Measurements from ENCODE around the gene GRK1.
"Not testable (repeated sequence)": the region's sequence is repeated elsewhere in the genome, so short reads cannot be mapped to it uniquely, and the experiment has no call there.

GRK1 gene

DNA sequence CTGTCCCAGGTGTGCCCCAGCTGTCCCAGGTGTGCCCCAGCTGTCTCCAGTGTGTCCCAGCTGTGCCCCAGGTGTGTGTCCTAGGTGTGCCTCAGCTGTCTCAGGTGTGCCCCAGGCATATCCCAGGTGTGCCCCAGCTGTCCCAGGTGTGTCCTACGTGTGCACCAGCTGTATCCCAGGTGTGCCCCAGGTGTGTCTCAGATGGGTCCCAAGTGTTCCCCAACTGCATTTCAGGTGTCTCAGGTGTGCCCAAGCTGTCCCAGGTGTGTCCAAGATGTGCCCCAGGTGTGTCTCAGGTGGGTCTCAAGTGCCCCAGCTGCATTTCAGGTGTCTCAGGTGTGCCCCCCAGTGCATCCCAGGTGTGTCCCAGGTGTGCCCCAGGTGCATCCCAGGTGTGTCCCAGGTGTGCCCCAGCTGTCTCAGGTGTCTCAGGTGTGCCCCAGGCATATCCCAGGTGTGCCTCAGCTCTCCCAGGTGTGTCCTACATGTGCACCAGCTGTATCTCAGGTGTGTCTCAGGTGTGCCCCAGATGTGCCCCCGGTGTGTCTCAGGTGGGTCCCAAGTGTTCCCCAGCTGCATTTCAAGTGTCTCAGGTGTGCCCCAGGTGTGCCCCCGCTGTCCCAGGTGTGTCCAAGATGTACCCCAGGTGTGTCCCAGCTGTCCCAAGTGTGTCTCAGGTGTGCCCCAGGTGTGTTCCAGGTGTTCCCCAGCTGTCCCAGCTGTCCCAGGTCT lies 1.3 kb upstream of the GRK1 start:
- DNase-seq (ENCODE audit: low read depth, low spot score), result no peak

DNA sequence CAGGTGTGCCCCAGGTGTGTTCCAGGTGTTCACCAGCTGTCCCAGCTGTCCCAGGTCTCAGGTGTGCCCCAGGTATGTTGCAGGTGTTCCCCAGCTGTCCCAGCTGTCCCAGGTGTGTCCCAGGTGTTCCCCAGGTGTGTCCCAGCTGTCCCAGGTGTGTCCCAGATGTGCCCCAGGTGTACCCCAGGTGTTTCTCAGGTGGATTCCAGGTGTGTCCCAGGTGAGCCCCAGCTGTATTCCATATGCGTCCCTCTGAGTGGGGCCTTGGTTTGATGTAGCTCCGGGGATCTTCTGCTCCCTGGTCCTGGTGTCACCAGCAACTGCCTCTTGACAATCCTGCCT lies 719 bp upstream of the GRK1 start:
- no peak for DNase-seq (ENCODE audit: low read depth, low spot score)

DNA sequence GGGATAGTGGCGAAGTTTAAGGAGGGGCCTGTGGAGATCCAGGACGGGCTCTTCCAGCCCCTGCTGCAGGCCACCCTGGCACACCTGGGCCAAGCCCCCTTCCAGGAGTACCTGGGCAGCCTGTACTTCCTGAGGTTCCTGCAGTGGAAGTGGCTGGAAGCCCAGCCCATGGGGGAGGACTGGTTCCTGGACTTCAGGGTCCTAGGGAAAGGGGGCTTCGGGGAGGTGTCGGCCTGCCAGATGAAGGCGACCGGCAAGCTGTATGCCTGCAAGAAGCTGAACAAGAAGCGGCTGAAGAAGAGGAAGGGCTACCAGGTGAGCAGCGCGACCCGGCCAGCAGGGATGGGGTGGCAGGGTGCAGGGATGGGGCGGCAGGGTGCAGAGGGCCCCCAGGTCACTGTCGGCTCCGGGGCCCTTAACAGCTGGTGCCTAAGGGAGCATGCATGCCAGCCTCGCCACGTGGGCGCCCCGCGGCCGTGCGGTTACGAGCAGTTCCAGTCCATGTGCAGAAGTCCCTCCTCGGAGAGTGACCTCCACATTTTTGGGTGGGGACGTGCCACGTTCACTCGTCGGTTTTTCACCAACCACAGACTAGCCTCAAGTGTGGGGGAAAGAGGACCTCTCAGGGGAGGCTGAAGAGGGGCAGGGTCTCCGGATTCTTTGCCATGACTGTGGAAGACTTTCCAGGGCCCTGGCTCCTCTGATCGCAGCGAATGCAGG lies 912 bp downstream of the GRK1 start:
- no peak for DNase-seq (ENCODE audit: low read depth, low spot score)

DNA sequence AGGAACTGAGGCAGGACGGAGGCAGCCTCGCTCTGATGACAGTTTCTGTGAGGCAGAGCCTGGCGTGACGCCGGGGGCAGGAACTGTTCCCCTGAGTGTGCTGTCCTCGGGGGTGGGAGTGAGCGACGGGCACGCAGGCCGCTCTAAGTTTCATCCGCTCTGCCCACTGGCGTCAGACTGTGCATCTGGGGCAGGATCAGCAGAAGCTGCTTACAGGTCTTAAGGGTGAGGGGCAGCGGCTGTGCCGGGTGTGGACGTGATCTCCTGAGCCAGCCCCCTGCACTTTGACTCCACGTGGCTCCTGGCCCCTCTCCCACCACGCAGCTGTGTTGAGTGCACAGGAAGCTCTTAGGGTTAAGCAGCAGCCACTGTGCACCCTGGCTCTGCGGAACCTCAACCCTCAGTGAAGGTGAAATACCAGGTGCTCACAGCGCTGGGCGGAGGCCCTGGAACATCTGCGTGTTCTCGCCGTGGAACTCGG lies 1.5 kb downstream of the GRK1 start:
- no peak for DNase-seq (ENCODE audit: low read depth, low spot score)

DNA sequence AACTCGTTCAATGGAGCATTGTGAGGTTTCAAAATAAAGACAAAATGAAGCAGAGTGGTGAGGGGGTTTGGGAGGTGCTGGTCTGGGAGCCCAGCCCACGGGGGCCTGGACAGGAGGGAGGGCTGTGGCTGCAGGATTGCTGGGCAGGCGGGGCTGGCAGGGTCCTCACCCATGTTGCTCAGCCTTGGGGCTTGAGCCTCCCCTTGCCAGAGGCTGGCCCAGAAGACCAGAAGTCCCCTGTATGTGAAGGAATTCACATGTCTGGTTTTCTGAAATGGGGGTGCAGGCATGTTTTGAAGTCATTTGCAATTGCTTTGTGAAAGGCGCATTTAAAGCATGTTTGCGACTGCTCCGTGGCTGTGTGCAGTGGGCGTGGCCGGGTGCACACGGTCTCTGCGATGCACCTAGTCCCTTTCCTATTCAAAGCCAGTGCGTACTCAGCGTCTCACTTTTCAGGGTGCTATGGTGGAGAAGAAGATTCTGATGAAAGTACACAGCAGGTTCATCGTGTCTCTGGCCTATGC lies 2.3 kb downstream of the GRK1 start:
- DNase-seq (ENCODE audit: low read depth, low spot score), result no peak

- no peak for DNase-seq (ENCODE audit: low read depth, low spot score)
These were observed 2.8 kb downstream of the GRK1 start for GRCh38 chr13:113669755-113670341.

DNA sequence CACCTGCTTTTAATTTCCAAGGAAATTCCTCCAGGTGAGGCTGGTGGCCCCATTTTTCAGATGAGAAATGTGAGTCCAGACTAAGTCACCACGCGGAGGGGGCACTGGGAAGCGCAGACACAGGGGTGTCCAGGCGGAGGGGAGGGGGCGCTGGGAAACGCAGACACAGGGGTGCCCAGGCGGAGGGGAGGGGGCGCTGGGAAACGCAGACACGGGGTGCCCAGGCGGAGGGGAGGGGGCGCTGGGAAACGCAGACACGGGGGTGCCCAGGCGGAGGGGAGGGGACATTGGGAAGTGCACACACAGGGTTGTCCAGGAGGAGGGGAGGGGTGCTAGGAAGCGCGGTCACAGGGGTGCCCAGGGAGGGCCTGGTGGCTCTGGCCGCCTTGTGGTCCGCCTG lies 3.5 kb downstream of the GRK1 start:
- no peak for DNase-seq (ENCODE audit: low read depth, low spot score)

GRCh38 chr13:113671066-113672001 lies 4.3 kb downstream of the GRK1 start:
- no peak for DNase-seq (ENCODE audit: low read depth, low spot score)

GRCh38 chr13:113672002-113672651 lies 5.1 kb downstream of the GRK1 start:
- DNase-seq (ENCODE audit: low read depth, low spot score), result no peak

DNA sequence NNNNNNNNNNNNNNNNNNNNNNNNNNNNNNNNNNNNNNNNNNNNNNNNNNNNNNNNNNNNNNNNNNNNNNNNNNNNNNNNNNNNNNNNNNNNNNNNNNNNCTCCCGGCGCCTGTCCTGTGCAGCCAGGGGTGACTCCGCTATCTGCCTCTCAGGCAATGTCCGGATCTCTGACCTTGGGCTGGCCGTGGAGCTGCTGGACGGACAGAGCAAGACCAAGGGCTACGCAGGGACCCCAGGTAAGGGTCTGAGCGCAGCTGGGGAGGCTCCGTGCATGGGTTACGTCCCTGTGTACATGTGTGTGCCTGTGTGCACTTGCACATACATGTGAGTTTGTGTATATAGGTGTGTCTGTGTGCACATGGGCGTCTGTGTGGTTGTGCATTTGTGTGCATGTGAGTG lies 55.9 kb downstream of the GRK1 start:
- no peak for DNase-seq (ENCODE audit: low read depth, low spot score)

GRCh38 chr13:113723410-113724015 lies 56.5 kb downstream of the GRK1 start:
- no peak for DNase-seq (ENCODE audit: low read depth, low spot score)

DNA sequence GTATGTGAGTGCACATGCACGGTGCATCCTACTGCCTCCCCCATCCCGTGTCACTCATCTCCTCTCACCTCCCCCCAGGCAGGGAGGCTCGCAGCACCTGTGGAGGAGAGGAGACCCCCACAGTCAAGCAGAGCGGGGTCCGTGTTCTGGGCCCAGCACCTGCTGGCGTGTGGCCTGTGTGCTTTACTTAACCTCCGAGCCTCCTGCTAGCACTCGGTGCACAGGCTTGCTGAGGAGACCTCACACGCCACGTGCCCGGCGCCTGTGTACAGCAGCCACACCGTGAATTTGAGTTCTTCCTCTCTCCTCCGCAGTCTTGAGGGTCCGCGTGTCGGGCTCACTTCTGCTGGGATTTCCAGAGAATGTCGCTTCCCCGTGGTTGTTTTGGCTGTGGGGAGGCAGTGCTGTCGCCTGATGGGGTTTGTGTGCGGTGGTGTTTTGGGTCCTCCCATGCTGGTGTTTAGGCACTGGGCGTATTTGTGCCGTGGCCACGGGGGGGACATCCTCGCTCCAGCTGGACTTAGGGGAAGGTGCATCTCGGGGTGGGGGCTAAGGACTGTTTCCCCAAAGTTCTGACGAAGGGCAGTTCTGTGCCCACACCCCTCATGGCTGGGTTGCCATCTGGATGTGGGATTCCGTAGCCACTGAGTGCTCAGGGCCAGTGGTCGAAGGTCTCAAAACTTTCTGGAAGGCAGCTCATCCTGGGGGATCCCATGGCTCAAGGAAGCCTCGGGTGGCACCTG lies 57.2 kb downstream of the GRK1 start:
- no peak for DNase-seq (ENCODE audit: low read depth, low spot score)

DNA sequence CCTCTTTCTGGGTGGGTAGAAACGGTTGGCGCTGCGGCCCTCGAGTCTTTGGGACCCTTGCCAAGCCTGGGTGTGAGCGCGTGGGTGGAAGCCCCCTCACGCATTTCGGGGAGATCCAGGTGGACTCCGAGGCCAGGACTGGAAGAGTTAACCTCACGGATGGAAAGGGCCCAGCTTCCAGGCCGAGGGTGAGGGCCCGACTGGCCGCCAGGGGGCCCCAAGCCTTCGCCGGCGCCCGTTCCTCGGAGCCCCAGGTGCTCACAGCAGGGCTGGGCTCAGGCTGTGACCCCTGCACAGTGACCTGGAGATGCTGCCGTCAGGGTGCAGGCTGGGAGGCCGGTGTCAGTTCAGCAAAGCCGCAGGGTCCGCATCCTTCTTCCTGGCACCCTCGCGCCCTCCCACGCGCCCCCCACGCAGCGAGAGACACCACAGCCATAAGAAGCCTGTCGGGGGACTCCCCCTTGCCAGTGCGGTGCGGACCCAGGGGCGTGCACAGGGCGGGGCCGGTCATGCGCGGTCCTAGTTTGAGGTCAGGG lies 57.8 kb downstream of the GRK1 start:
- DNase-seq (ENCODE audit: low read depth, low spot score), result peak; percentile 46

DNA sequence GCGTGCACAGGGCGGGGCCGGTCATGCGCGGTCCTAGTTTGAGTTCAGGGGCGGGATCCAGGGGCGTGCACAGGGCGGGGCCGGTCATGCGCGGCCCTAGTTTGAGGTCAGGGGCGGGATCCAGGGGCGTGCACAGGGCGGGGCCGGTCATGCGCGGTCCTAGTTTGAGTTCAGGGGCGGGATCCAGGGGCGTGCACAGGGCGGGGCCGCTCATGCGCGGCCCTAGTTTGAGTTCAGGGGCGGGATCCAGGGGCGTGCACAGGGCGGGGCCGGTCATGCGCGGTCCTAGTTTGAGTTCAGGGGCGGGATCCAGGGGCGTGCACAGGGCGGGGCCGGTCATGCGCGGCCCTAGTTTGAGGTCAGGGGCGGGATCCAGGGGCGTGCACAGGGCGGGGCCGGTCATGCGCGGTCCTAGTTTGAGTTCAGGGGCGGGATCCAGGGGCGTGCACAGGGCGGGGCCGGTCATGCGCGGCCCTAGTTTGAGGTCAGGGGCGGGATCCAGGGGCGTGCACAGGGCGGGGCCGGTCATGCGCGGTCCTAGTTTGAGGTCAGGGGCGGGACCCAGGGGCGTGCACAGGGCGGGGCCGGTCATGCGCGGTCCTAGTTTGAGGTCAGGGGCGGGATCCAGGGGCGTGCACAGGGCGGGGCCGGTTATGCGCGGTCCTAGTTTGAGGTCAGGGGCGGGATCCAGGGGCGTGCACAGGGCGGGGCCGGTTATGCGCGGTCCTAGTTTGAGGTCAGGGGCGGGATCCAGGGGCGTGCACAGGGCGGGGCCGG lies 58.5 kb downstream of the GRK1 start:
- not testable (repeated sequence) for DNase-seq (ENCODE audit: low read depth, low spot score)

DNA sequence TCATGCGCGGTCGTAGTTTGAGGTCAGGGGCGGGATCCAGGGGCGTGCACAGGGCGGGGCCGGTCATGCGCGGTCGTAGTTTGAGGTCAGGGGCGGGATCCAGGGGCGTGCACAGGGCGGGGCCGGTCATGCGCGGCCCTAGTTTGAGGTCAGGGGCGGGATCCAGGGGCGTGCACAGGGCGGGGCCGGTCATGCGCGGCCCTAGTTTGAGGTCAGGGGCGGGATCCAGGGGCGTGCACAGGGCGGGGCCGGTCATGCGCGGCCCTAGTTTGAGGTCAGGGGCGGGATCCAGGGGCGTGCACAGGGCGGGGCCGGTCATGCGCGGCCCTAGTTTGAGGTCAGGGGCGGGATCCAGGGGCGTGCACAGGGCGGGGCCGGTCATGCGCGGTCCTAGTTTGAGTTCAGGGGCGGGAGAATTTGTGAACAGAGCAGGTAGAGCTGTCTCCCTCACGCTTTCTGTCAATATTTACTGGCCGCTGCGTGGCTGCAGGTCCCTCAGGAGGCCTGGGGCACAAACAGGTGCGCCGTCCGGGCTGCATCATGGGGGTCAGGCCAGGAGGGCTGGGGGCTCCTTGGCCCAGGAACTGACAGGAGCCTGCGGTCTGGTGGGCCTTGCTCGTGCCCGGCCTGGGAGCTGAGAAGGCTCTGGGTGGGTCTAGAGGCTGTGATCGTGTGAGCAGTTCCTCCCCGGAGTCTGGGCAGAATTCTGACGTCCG lies 59.2 kb downstream of the GRK1 start:
- DNase-seq (ENCODE audit: low read depth, low spot score), result not testable (repeated sequence)

- DNase-seq (ENCODE audit: low read depth, low spot score), result no peak
These were observed 60.0 kb downstream of the GRK1 start for GRCh38 chr13:113726961-113727411.

DNA sequence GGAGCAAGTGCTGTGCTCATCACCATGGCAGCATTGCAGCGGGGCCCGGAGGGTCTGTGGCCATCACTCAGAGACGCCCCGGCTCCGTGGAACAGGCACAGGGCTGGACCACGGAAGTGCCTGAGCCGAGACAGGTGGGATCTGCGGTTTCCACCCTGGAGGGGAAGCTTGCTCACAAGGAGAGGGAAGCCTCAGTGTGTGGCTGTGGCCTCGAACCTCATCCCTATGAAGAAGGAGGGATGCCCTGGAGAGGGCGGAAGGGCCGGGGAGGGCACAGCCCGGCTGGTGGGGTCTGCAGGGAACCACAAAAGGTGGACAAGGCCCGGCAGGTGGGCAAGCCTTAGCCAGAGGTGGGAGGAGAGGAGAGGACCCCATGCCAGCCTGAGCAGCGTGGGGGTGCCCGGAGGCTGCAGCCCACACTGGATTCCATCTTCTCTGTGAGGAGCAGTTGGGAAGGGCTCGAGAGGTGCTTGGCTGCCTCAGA lies 61.6 kb downstream of the GRK1 start:
- DNase-seq (ENCODE audit: low read depth, low spot score), result no peak
